ENCODE data around the gene ARHGAP24.

GRCh38 chr4:85979276-85979675 is 504.3 kb downstream of the ARHGAP24 start:
- TF ChIP-seq CEBPB (IDR thresholded peaks at IDR 0.05): no peak
- no peak for TF ChIP-seq EGR1 (IDR thresholded peaks at IDR 0.05)
- TF ChIP-seq CREB1 (IDR thresholded peaks at IDR 0.05; ENCODE audit: low read depth): no peak
- TF ChIP-seq TAF1 (IDR thresholded peaks at IDR 0.05; ENCODE audit: low read depth): no peak
- no peak for TF ChIP-seq MAX (IDR thresholded peaks at IDR 0.05)
- no peak for TF ChIP-seq ZBTB7A (IDR thresholded peaks at IDR 0.05; ENCODE audit: low read depth)
